GM19193 (cell line): Measurements from ENCODE around the gene PRIMPOL.

ENCODE experiments used
- POLR2A ChIP-seq: IDR thresholded peaks from 4 replicates; pipeline ENCODE4 v1.6.1; 2011; ENCODE audit not compliant: insufficient read depth, insufficient read length; ENCODE audit errors: extremely low read depth

PRIMPOL gene

DNA sequence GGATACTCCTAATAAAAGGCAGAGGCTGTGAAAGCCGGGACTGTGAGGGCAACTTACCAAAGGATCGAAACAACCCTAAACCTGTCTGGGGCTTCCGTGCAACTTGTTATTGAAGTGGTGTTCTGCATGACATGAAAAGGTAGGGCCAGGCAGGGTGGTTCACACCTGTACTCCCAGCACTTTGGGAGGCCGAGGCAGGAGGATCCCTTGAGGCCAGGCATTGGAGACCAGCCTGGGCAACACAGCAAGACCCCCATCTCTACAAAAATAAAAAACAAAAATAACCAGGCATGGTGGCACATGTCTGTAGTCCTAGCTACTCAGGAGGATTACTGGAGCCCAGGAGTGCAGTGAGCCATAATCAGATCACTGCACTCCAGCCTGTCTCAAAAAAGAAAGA lies 12.6 kb upstream of the PRIMPOL start:
- TF ChIP-seq POLR2A: no peak

DNA sequence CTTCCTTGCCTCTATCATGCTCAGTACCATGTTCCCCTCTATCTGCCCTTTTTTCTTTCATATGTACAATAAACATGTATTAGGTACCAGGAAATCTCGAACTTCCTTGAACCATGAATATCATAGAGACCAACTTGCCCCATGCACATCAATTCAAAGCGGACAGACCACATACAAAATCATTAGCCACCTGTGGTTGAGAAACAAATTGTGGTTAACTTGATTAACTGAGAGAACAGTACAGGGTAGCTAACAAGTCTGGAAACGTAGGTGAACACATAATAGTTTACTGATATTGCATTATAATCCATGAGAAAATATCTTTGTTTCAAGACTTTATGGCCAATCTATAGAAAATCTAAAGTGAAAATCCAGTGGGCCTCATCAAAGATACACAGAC lies 8.5 kb upstream of the PRIMPOL start:
- no peak for TF ChIP-seq POLR2A

DNA sequence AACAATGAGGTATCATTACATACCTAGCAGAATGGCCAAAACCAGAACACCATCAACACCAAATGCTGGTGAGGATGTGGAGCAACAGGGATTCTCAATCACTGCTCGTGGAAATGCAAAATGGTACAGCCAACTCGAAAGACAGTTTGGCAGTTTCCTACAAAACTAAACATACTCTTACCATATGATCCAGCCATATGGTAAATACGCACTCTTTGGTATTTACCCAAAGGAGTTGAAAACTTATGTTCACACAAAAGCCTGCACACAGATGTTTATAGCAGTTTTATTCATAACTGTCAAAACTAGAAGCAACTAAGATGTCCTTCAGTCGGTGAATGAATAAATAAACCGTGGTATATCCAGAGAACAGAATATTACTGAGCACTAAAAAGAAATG lies 8.1 kb upstream of the PRIMPOL start:
- TF ChIP-seq POLR2A: no peak

DNA sequence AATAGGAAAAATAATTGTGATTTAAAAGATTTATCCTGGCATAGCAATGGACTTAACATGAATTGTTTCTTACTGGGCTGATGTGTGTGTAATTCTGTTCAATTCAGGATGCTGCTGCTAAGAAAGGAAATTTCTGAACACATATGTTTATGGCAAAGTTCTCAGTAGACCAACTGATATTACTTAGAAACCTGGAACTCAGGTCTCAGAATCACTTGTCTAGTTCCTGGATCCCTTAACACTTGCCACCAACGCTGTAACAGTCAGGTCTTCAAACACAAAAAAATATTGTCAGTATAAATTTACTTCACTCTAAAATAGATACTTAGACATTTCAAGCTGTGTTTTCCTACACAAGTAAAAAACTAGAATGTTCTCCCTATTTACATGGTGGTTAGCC lies 5.8 kb upstream of the PRIMPOL start:
- TF ChIP-seq POLR2A: no peak

GRCh38 chr4:184644553-184645307 lies 4.8 kb upstream of the PRIMPOL start:
- no peak for TF ChIP-seq POLR2A

DNA sequence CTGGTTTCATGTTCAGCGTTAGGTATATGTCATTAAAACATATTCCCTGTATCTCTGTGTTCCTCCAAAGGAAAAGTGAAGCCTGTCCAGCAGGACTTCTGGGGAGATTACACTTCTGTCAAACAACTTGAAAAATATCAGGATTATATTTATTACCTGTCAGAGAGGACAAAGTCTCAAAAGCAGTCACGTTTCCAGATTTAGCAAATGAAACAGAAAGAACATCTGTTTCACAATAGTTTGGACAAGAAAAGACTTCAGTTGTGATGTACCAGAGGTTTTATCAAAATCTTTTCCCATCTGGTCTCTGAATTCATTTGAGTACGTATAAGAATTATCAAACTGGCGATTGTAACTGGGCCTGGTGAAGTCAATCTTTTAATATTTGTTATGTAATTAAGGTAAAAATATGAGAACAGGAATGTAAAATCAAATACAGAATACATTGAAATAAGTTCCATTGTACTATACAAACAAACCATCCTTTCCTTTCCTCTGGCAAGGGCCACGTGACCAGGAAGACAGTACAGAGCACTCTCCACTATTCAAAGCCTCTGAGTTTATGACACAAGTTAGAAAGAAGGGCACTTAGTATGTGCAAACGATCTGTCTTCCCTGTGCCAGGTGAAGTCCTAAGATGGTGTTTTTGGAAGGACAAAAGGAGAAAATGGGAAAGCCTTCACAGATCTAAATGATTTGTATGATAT lies 3.5 kb upstream of the PRIMPOL start:
- no peak for TF ChIP-seq POLR2A

- no peak for TF ChIP-seq POLR2A
These were observed 2.1 kb upstream of the PRIMPOL start for GRCh38 chr4:184647266-184648053.

- no peak for TF ChIP-seq POLR2A
These were observed 1.6 kb upstream of the PRIMPOL start for GRCh38 chr4:184648054-184648312.

- no peak for TF ChIP-seq POLR2A
These were observed 1.1 kb upstream of the PRIMPOL start for GRCh38 chr4:184648313-184649025.

DNA sequence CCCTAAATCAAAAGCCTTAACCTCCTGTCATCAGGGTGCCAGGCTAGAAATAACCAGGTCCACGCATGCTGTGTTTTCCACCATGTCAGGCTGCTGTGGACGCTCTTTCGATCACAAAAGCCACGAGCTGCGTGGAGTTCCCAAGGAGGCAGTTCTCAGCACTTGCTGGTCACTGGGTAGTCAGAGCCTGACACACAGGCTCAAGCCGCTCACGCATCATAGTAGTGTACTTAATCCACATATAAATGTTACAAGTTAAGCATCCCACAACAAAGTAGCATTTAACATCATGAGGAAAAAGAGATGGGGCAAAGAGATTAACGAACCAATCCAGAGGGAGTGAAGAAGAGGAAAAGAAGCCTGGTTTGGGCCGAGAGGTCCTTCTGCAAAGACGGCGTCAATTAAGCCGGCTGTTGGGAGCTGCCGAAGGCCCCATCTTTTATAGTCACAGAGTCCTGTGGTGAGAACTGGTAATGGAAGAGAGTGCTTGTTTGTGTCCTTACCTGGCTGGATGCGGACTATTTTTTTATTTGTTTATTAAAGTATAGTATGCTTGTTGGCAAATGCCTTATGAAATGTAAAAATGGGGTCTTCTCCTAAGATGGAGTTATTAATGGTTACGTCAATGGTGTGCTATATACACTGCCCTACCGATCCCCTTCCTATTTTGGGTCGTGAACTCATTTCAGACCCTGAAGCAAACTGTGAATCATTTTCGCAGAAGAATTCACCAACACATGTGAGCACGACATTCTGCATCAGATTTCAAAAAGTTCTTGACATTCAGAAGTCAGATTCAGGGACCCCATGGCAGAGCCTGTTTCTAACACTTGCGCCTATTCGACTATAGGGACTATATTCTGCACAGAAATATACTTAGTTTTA lies 675 bp downstream of the PRIMPOL start:
- TF ChIP-seq POLR2A: no peak

DNA sequence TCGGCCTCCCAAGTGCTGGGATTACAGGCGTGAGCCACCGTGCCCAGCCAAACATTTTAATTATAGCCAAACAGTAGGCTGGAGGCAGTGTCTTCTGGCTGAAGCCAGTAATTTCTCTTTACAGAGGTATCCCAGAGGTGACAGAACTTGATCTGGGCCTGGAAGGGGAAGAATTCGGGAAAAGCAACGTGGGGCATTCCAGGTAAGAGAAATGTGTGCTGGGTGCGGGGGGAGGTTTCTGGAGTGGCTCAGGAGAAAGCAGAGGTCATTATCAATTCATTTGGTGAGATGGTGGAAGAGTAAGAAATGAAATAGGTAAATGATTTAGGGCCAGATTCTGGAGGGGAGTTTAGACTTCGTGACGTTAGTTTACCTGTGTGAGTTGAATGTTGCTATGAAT lies 2.4 kb downstream of the PRIMPOL start:
- TF ChIP-seq POLR2A: no peak

- no peak for TF ChIP-seq POLR2A
These were observed 4.1 kb downstream of the PRIMPOL start for GRCh38 chr4:184653650-184654049.

DNA sequence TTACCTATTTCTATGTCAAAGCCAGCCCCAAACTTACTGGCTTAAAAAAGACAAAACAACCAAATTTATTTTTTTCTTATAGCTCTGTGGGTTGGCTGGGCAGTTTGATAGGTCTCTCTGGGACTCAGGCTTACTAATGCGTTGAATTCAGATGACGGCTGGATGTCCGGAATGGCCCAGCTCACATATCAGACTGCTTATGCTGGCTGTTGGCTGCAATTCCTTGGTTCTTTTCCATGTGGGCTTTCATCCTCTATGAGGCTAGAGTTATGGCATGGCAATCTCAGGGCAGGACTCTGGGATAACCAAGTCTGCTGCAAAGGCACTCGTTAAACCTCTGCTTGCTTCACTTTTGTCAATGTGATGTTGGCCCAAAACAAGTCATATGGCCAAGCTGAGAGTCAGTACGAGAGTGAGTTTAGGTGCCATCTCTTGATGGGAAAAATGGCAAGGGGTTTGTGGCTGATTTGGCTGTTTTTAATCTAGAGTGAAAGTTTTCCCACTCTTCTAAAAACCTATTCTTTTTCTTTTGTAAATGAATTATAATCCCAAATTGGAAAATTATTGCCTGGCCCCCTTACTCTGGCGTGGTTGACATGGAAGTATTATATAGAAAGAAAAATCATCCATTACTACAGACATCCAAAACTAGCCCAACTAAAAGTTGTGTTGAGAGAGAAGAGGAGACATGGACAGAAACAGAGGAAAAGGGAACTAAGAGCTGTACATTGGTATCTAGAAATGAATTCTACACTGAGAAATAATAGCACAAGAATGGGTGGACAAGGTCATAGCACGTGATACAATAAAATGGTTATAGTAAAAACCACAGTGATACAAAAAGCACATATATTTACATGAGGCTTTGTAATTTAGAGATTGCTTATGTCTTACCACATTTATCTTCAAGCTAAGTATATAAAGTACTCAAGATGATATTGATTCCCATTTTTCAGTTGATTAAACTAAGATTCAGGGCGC lies 6.6 kb downstream of the PRIMPOL start:
- TF ChIP-seq POLR2A: no peak
